GM12878 (cell line): ENCODE results near the gene CDH4. TPM values are rescaled to one million over a fixed set of nuclear protein-coding genes. Genes with fewer than 3 reads are reported as not detected.

ENCODE experiments used
- ATAC-seq: fragments of 200-7000 bp; cut with Tn5 transposase; 3 replicates; pipeline ENCODE4 v1.9.1; 2020; ENCODE audit warnings: mild to moderate bottlenecking, moderate library complexity
- BruUV-seq: library from RNA; stranded (reverse); fragments of 400-500 nt; replicated peaks from 2 replicates; lab custom pipeline; 2021; lab: Mats Ljungman, UMichigan
- CTCF ChIA-PET: fragments of 300-600 bp; sonication (Branson Sonifier 250); formaldehyde crosslinking; extraction: SDS; loops from one replicate; lab custom pipeline; 2021; ENCODE audit warnings: inconsistent platforms; lab: Yijun Ruan, JAX
- POLR2A ChIA-PET: fragments of 350-600 bp; formaldehyde crosslinking; extraction: SDS; loops from one replicate; lab custom pipeline; 2021; ENCODE audit warnings: inconsistent platforms; lab: Charles Lee
- RAD21 ChIA-PET: fragments of 300-600 bp; sonication (Branson Sonifier 250); formaldehyde crosslinking; loops from one replicate; lab custom pipeline; 2023; ENCODE audit warnings: antibody characterized with exemption; ENCODE audit not compliant: unreplicated experiment; lab: Charles Lee
- SMC1A ChIA-PET: fragments of 300-600 bp; sonication (Branson Sonifier 250); formaldehyde crosslinking; loops from one replicate; lab custom pipeline; 2023; ENCODE audit not compliant: unreplicated experiment, uncharacterized antibody; lab: Charles Lee
- DNase-seq: peaks from one replicate; pipeline ENCODE4 v3.0.0-alpha.2; 2011; ENCODE audit warnings: low read depth, low spot score
- FAIRE-seq: peaks from 3 replicates; lab custom pipeline; 2011; peaks lifted over from hg19 to GRCh38; lab: Jason Lieb, UNC
- H2AFZ ChIP-seq: 2 replicates; pipeline ENCODE4 v1.6.0; 2011; ENCODE audit warnings: low read depth, low read length, control low read depth; ENCODE audit not compliant: control insufficient read depth
- H3K27ac ChIP-seq: 2 replicates; pipeline ENCODE4 v1.5.1; 2011; ENCODE audit warnings: control low read depth; ENCODE audit not compliant: control insufficient read depth, insufficient read depth
- H3K27me3 ChIP-seq, 2 experiments: replicated peaks in 1 of 2; 2 replicates each; pipeline versions ENCODE4 v1.6.0 to v1.6.1; 2011; ENCODE audit warnings: low read length in 1 of 2; ENCODE audit not compliant: control insufficient read depth in 2 of 2, insufficient read depth in 2 of 2
- H3K36me3 ChIP-seq, 2 experiments: 2 replicates each; pipeline ENCODE4 v1.5.1; 2011; ENCODE audit warnings: low read length in 1 of 2; ENCODE audit not compliant: control insufficient read depth in 2 of 2, insufficient read depth in 2 of 2
- H3K4me1 ChIP-seq: 2 replicates; pipeline ENCODE4 v1.6.1; 2011; ENCODE audit warnings: mild to moderate bottlenecking, low read length, moderate library complexity, mixed read lengths; ENCODE audit not compliant: control insufficient read depth, insufficient read depth
- H3K4me2 ChIP-seq: 2 replicates; pipeline ENCODE4 v1.6.0; 2011; ENCODE audit warnings: control low read depth; ENCODE audit not compliant: control insufficient read depth, insufficient read depth
- H3K4me3 ChIP-seq: fragments of 200-600 bp; sonication (generic); 2 replicates; pipeline ENCODE4 v1.5.1; 2016
- H3K79me2 ChIP-seq: 2 replicates; pipeline ENCODE4 v1.6.0; 2011; ENCODE audit warnings: low read length; ENCODE audit not compliant: control insufficient read depth, insufficient read depth
- H3K9ac ChIP-seq: 2 replicates; pipeline ENCODE4 v1.8.0; 2011; ENCODE audit warnings: low read length, control low read depth, mixed read lengths; ENCODE audit not compliant: control insufficient read depth, insufficient read depth
- H3K9me3 ChIP-seq: replicated peaks from 3 replicates; pipeline ENCODE4 v1.5.1; 2011; ENCODE audit warnings: mild to moderate bottlenecking, low read length; ENCODE audit not compliant: control insufficient read depth, insufficient read depth
- H4K20me1 ChIP-seq: 2 replicates; pipeline ENCODE4 v1.6.0; 2011; ENCODE audit not compliant: control insufficient read depth, insufficient read depth
- ATF2 ChIP-seq: IDR thresholded peaks from 2 replicates; pipeline ENCODE4 v1.6.1; 2012; ENCODE audit warnings: low read length, inconsistent platforms
- BACH1 ChIP-seq: fragments of 450-650 bp; IDR thresholded peaks from 2 replicates; pipeline ENCODE4 v1.6.1; 2017; ENCODE audit warnings: mild to moderate bottlenecking, borderline replicate concordance
- BCL3 ChIP-seq: IDR thresholded peaks from 2 replicates; pipeline ENCODE4 v1.6.1; 2011; ENCODE audit warnings: borderline replicate concordance, low read depth, mild to moderate bottlenecking, moderate library complexity, low read length; ENCODE audit not compliant: insufficient read depth, poor library complexity, severe bottlenecking
- CHD4 ChIP-seq: fragments of 200-600 bp; sonication (generic); IDR thresholded peaks from 2 replicates; pipeline ENCODE4 v1.6.1; 2016; ENCODE audit warnings: mild to moderate bottlenecking
- FOXK2 ChIP-seq: fragments of 450-650 bp; IDR thresholded peaks from 2 replicates; pipeline ENCODE4 v1.6.1; 2017; ENCODE audit warnings: mild to moderate bottlenecking, moderate library complexity
- HDAC6 ChIP-seq: fragments of 200-600 bp; sonication (generic); IDR thresholded peaks from one replicate; pipeline ENCODE4 v1.8.0; 2017; ENCODE audit warnings: antibody characterized with exemption; ENCODE audit not compliant: unreplicated experiment
- IRF5 ChIP-seq: fragments of 450-650 bp; IDR thresholded peaks from 2 replicates; pipeline ENCODE4 v1.6.1; 2017; ENCODE audit warnings: borderline replicate concordance
- MEF2B ChIP-seq: fragments of 450-650 bp; IDR thresholded peaks from 2 replicates; pipeline ENCODE4 v1.6.1; 2018; ENCODE audit warnings: mild to moderate bottlenecking, moderate library complexity; ENCODE audit not compliant: partially characterized antibody, poor library complexity, severe bottlenecking
- PAX8 ChIP-seq: fragments of 450-650 bp; IDR thresholded peaks from 2 replicates; pipeline ENCODE4 v1.6.1; 2017; ENCODE audit warnings: mild to moderate bottlenecking, moderate library complexity
- RAD21 ChIP-seq: IDR thresholded peaks from 2 replicates; pipeline ENCODE4 v1.6.1; 2011; ENCODE audit warnings: mild to moderate bottlenecking, low read depth, low read length, moderate library complexity; ENCODE audit not compliant: insufficient read depth
- SKIL ChIP-seq: fragments of 450-650 bp; IDR thresholded peaks from 2 replicates; pipeline ENCODE4 v1.6.1; 2017; ENCODE audit warnings: mild to moderate bottlenecking, low read depth, inconsistent platforms; ENCODE audit not compliant: poor library complexity, severe bottlenecking
- SREBF2 ChIP-seq: IDR thresholded peaks from 2 replicates; pipeline ENCODE4 v1.6.1; 2012; ENCODE audit warnings: mild to moderate bottlenecking, low read length
- SUPT20H ChIP-seq: IDR thresholded peaks from 2 replicates; pipeline ENCODE4 v1.6.1; 2011; ENCODE audit warnings: low read depth, mild to moderate bottlenecking, low read length, moderate library complexity, borderline replicate concordance; ENCODE audit not compliant: control insufficient read depth
- USF1 ChIP-seq: IDR thresholded peaks from 2 replicates; pipeline ENCODE4 v1.6.1; 2011; ENCODE audit warnings: borderline replicate concordance, low read depth, mild to moderate bottlenecking, moderate library complexity, mixed read lengths, low read length; ENCODE audit not compliant: insufficient read depth; ENCODE audit errors: extremely low read length
- YBX1 ChIP-seq: fragments of 450-650 bp; IDR thresholded peaks from 2 replicates; pipeline ENCODE4 v1.6.1; 2016; ENCODE audit warnings: antibody characterized with exemption
- WGBS: methylation state at CpG from one replicate; pipeline ENCODE4 v1.1.6; 2016; ENCODE audit warnings: low lambda C conversion rate; ENCODE audit not compliant: insufficient replicate concordance, insufficient coverage; ENCODE audit errors: missing lambda C conversion rate; 5-methylcytosine and 5-hydroxymethylcytosine counted together
- in situ Hi-C: fragments of 300-500 bp; cut with MboI; formaldehyde crosslinking; loops from 9 replicates; pipeline ENCODE4 v1.14.3; 2018; ENCODE audit warnings: mixed read lengths
- intact Hi-C: fragments of 100-400 bp; cut with micrococcal nuclease; formaldehyde crosslinking; loops from one replicate; pipeline ENCODE4 v1.14.2; 2022; ENCODE audit not compliant: unreplicated experiment
- polyA plus RNA-seq, 11 experiments: library from polyadenylated mRNA; depleted of rRNA in 4 of 11; unstranded in 6 of 11; stranded (reverse) in 5 of 11; fragments of >200 nt; fragmentation: Nextera tagmentation in 4 of 11; fragmentation: Illumina TruSeq in 1 of 11; extraction: Ambion mirVana in 4 of 11; extraction: Trizol in 1 of 11; gene quantifications; 1 replicate in 1 of 11; 2 replicates in 10 of 11; pipeline versions ENCODE4 v1.2.1 to v1.2.3, GENCODE V29; 2011 to 2016; ENCODE audit warnings: inconsistent platforms in 2 of 11, missing spikeins in 2 of 11, low read depth in 1 of 11
- total RNA-seq, 4 experiments: library from RNA; depleted of rRNA in 3 of 4; stranded (reverse); fragments of >200 nt in 3 of 4; fragmentation: Illumina TruSeq in 1 of 4; extraction: Trizol in 1 of 4; gene quantifications; 2 replicates each; pipeline versions ENCODE4 v1.2.1 to v1.2.3, GENCODE V29; 2013 to 2021

The CDH4 gene
- total and polyA plus RNA-seq, 10 of the 15 experiments (the other 5 are each of a cell fraction or from before 2014, with no cell fraction given), result not detected

- TF ChIP-seq SKIL, result no peak
- TF ChIP-seq SREBF2, result no peak
- no peak for TF ChIP-seq BCL3
- TF ChIP-seq IRF5, result no peak
These were observed 165.3 kb downstream of the CDH4 start (continued) for GRCh38 chr20:61417221-61417941.

- Histone ChIP-seq H3K4me1 (no peaks in the 10 kb centered on the region), H3K36me3 (no peaks in the 10 kb centered on the region), H3K4me2 (no peak overlapping the region), H3K27ac (no peak overlapping the region), H3K27me3 (no peaks in the 10 kb centered on the region), H3K4me3 (no peak overlapping the region), H4K20me1 (no peaks in the 10 kb centered on the region), H3K9ac (no peak overlapping the region), H3K79me2 (no peaks in the 10 kb centered on the region), H2AFZ (no peak overlapping the region), H3K9me3 (no peaks in the 10 kb centered on the region; the same call in 2 of the 3 replicates)
- in situ Hi-C loops, result no loop called here
- intact Hi-C loops, result no loop called here
- WGBS, result 29% methylated on average over 14 of the region's 14 CpGs
- no peak for DNase-seq
- ATAC-seq, result no peak
- TF ChIP-seq FOXK2 (no peak), PAX8 (no peak), SUPT20H (no peak), ATF2 (no peak), YBX1 (no peak), USF1 (no peak), RAD21 (no peak), CHD4 (no peak), HDAC6 (no peak), MEF2B (no peak), BACH1 (no peak)
- no TSS peak for BruUV-seq
- FAIRE-seq, result no peak
- SMC1A ChIA-PET, result no interaction called here
- RAD21 ChIA-PET, result no interaction called here
- POLR2A ChIA-PET, result no interaction called here
- CTCF ChIA-PET, result no interaction called here
These were observed 166.9 kb downstream of the CDH4 start for GRCh38 chr20:61419010-61419409.
